H7 (cell line): ENCODE measurements around the gene DLGAP4. TPM values are rescaled to one million over a fixed set of nuclear protein-coding genes. Genes with fewer than 3 reads are reported as not detected.

Experiments
- DNase-seq: peaks from one replicate; pipeline ENCODE4 v3.0.0; 2012
- H3K27me3 ChIP-seq: 2 replicates; pipeline ENCODE4 v1.6.0; 2011; ENCODE audit warnings: mild to moderate bottlenecking, low read length; ENCODE audit not compliant: control insufficient read depth, insufficient read depth
- H3K36me3 ChIP-seq: replicated peaks from 2 replicates; pipeline ENCODE4 v1.5.1; 2011; ENCODE audit warnings: low read length; ENCODE audit not compliant: control insufficient read depth, insufficient read depth
- H3K4me3 ChIP-seq: 2 replicates; pipeline ENCODE4 v1.5.1; 2011; ENCODE audit warnings: low read depth, mild to moderate bottlenecking, control low read depth, low read length, moderate library complexity; ENCODE audit not compliant: insufficient read depth
- total RNA-seq: library from RNA; depleted of rRNA; stranded (reverse); fragments of >200 nt; shearing (Covaris generic); gene quantifications from 2 replicates; pipeline ENCODE4 v1.2.3, GENCODE V29; 2014; rRNA removed

The DLGAP4 gene
- total RNA-seq, 1 experiment from 2014 or later: 62.8 TPM

DNA sequence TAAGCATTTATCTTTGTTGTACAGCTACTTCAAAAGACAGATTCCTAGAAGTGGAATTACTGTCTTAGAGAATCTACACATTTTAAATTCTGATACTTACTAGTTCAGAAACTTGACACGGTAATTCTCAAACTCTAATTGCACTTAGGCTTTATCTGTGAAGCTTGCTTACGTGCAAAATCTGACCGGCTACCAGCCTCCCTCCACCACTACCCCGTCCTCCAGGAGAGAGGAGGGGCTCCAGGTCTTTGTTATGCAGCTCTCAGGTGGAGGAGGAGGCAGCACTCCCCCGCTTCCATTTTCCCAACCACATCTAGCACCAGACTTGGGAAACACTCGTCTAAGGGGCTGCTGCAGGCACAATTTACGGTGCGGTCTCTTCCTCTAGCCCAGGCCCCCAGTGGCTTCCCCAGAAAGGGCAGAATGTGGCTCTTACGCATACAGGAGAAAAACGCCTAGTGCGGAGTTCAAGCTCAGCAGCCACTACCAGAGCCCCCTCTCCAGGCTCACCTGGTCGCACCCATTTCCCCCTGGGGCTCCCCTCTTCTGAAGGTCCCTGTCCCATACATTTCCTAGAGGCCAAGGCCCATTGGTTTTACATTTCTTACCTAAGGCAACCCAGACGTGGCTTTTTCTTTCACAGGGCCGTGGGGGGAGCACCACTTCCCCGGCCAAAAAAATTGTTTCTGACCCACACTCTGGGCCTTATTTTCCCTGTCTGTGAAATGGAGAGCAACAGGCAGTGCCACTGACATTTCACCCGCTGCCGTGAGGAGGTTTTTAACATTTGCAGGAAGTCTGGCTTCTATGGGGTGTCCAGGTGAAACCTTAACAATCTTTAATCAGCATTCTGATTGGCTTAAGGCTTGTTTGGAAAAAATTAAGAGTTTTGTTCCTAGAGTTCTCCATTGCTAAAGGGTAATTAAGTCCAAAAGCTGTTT, 265.7 kb downstream of the DLGAP4 start:
- H3K4me3 ChIP-seq: peak overlapping the region; percentile 66
- no peaks in the 10 kb centered on the region; the same call in 1 of the 2 replicates for H3K36me3 ChIP-seq
- no peaks in the 10 kb centered on the region for H3K27me3 ChIP-seq
- DNase-seq: peak; percentile 91

DNA sequence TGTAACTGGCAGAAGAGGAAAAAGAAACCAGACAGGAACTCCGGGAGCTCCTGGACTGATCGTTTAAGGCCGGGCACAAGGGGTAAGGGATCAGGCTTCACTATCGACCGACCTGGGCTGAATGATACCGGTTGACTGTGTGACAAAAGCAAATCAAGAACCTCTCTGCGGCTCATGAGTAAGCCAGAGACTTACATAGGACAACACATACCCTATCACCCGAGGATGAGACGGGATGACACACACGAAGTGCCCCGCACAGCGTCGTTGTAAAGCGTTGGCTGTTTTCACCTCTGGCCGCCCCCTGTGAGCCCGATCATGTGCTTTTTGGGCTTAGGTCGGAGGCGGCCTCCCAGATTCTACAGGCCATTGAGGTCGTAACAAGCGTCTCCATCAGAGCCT, 266.6 kb downstream of the DLGAP4 start:
- Histone ChIP-seq H3K36me3 (no peaks in the 10 kb centered on the region), H3K4me3 (peak overlapping the region; percentile 66), H3K27me3 (no peaks in the 10 kb centered on the region)
- DNase-seq: peak; percentile 51

- peak; percentile 99 for DNase-seq
- Histone ChIP-seq H3K27me3 (no peaks in the 10 kb centered on the region), H3K36me3 (no peaks in the 10 kb centered on the region)
Observed at GRCh38 chr20:36573103-36573797, 267.1 kb downstream of the DLGAP4 start, which contains the start of gene TGIF2. TGIF2 (plus strand) TSS chr20:36573597; CDS start chr20:36578775, 5,178 bp downstream.

DNA sequence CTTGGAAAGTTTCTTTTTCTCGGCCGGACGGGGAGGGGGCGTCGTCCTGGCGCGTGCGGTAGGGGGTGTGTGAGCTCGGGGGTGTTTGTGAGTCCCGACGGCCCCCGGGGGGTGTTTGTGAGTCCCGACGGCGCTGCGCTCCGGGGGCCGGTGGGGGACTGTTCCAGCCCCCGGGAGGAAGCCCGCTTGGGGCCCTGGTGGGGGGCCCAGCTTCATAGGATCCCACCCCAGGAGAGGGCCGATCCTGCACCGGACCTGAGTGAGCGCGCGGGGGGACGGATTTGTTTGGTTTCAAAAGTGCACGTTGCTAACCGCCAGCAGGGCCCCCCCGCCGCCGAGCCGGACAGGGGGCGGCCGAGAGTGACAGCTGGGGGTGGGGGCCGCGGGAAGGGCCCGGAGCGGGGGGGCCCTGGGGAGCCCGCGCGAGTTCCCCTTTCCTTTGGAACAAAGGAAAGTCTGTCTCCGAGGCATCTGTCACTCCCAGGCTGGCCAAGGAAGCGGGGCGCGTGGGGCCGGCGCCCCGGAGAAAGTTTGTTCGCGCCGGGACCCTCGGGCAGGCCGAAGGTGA, 267.7 kb downstream of the DLGAP4 start:
- H3K36me3 ChIP-seq: peaks cover 4% of the 10 kb centered on the region
- no peak for DNase-seq
- peak overlapping the region; percentile 83 for H3K4me3 ChIP-seq
- no peaks in the 10 kb centered on the region for H3K27me3 ChIP-seq

More at GRCh38 chr20:36573103-36573797, 267.1 kb downstream of the DLGAP4 start, which contains the start of gene TGIF2:
- H3K4me3 ChIP-seq: peak within 1 kb of the TSS; percentile 83

DNA sequence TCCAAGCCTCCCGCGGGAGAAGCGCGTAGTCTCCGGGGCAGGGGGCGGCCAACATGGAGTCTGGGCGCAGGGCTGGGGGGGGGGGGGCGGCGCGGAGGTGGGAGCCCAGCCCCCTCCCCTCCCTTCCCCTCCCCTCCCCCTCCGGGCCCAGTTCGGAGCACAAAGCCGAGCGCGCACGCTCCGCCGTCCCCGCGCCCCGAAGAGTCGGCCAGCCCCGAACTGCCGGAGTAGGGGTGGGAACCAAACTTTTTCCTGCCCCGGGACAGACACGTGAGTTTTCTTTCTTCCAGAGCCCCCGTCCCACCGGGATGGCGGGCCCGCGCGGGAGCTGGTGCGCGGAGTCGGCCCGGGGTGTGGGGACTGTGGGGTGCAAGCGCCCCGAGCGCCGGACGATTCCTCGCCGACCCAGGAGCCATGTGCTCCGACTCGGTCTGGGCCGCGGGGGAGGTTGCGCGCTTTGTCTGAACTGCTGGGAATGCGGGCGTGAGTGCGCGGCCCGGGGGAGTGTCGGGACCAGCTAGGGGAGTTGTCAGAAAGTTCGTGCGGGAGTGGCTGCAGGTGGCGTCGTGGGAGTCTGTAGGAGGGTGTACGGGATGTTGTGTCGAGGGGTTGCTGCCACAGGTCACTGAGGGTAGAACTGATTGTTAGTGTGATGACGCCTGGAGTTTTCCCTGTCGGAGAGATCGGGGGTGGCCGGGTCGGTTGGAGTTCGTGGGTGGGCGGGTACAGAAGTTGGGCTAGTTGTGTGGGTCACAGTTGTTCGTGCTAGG, 268.4 kb downstream of the DLGAP4 start:
- peak overlapping the region; percentile 83 for H3K4me3 ChIP-seq
- peak; percentile 91 for DNase-seq
- peaks cover 6% of the 10 kb centered on the region for H3K36me3 ChIP-seq
- H3K27me3 ChIP-seq: no peaks in the 10 kb centered on the region

DNA sequence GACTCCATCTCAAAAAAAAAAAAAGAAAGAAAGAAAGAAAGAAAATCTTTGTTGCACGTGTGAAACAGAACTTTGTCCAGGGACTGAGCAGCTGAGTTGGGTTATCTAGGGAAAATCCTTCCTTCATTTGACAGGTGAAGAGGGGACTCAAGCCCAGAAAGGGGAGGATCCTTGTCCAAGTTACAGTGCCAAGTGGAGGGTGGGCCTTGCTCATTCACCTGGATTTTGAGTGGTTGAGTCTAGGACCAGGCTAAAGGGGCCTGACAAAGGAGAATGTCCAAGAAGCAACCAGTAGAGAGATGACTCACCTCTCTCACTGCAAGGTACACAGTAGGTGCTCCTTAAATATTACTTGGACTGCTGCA, 269.9 kb downstream of the DLGAP4 start:
- DNase-seq: no peak
- H3K4me3 ChIP-seq: no peak overlapping the region
- H3K27me3 ChIP-seq: no peaks in the 10 kb centered on the region
- H3K36me3 ChIP-seq: peaks cover 13% of the 10 kb centered on the region

Other genes with a start within 250 kb of the DLGAP4 start
- 11.9 TPM in 2 replicates for gene EPB41L1, start 151.6 kb upstream of the DLGAP4 start, total RNA-seq
- 32.1 and 38.4 TPM in 2 replicates for gene AAR2, start 69.9 kb upstream of the DLGAP4 start, total RNA-seq
- 23.4 and 25.0 TPM in 2 replicates for gene MYL9, start 235.2 kb downstream of the DLGAP4 start, total RNA-seq